Liver (tissue), 9 donors: ENCODE results near the gene PIEZO2. TPM values are rescaled to one million over a fixed set of nuclear protein-coding genes. Genes with fewer than 3 reads are reported as not detected.

ENCODE experiments used
- DNase-seq: peaks from one replicate; pipeline ENCODE4 v3.0.0-alpha.2; 2017; ENCODE audit warnings: low spot score
- H3K27ac ChIP-seq, 2 donors: one replicate each; pipeline ENCODE4 v1.7.0; 2013; ENCODE audit warnings: inconsistent platforms in 2 of 2, low read length in 2 of 2, control low read depth in 1 of 2, low read depth in 1 of 2, mild to moderate bottlenecking in 1 of 2
- H3K27me3 ChIP-seq, 4 donors: one replicate each; pipeline versions ENCODE4 v1.6.1 to v1.7.0; 2013; ENCODE audit warnings: low read length in 3 of 4, inconsistent platforms in 1 of 4, mild to moderate bottlenecking in 1 of 4, moderate library complexity in 1 of 4; ENCODE audit not compliant: control insufficient read depth in 4 of 4, insufficient read depth in 4 of 4
- H3K36me3 ChIP-seq, 4 donors: one replicate each; pipeline versions ENCODE4 v1.6.1 to v1.7.0; 2013; ENCODE audit warnings: low read length in 3 of 4, mild to moderate bottlenecking in 3 of 4, low read depth in 1 of 4, moderate library complexity in 1 of 4; ENCODE audit not compliant: control insufficient read depth in 4 of 4, insufficient read depth in 3 of 4
- H3K4me1 ChIP-seq, 4 donors: one replicate each; pipeline versions ENCODE4 v1.6.1 to v1.7.0; 2013; ENCODE audit warnings: low read length in 3 of 4, mild to moderate bottlenecking in 3 of 4, moderate library complexity in 1 of 4; ENCODE audit not compliant: control insufficient read depth in 4 of 4, insufficient read depth in 4 of 4
- H3K4me3 ChIP-seq, 3 donors: one replicate each; pipeline versions ENCODE4 v1.6.1 to v1.7.0; 2013; ENCODE audit warnings: low read length in 3 of 3, control low read depth in 1 of 3, low read depth in 1 of 3, mild to moderate bottlenecking in 1 of 3
- H3K9ac ChIP-seq, 2 donors: one replicate each; pipeline ENCODE4 v1.7.0; 2013; ENCODE audit warnings: low read length in 2 of 2, mild to moderate bottlenecking in 2 of 2, moderate library complexity in 2 of 2, control low read depth in 1 of 2, low read depth in 1 of 2
- H3K9me3 ChIP-seq, 4 donors: one replicate each; pipeline versions ENCODE4 v1.6.1 to v1.7.0; 2013; ENCODE audit warnings: low read length in 3 of 4; ENCODE audit not compliant: control insufficient read depth in 4 of 4
- ATF3 ChIP-seq: IDR thresholded peaks from 2 replicates; pipeline ENCODE4 v1.6.1; 2016; ENCODE audit warnings: antibody characterized with exemption
- FOXA1 ChIP-seq: IDR thresholded peaks from 2 replicates; pipeline ENCODE4 v1.6.1; 2016; ENCODE audit warnings: antibody characterized with exemption
- FOXA2 ChIP-seq: IDR thresholded peaks from 2 replicates; pipeline ENCODE4 v1.6.1; 2016; ENCODE audit warnings: antibody characterized with exemption
- GABPA ChIP-seq, 2 donors: IDR thresholded peaks in 1 of 2; conservative IDR thresholded peaks in 1 of 2; 2 replicates each; pipeline ENCODE4 v1.6.1; 2016; ENCODE audit warnings: antibody characterized with exemption in 2 of 2, mild to moderate bottlenecking in 1 of 2, moderate library complexity in 1 of 2
- HNF4G ChIP-seq: IDR thresholded peaks from 2 replicates; pipeline ENCODE4 v1.6.1; 2016; ENCODE audit warnings: antibody characterized with exemption
- JUND ChIP-seq, 2 donors: IDR thresholded peaks; 2 replicates each; pipeline ENCODE4 v1.6.1; 2016; ENCODE audit warnings: antibody characterized with exemption in 2 of 2
- MAX ChIP-seq: IDR thresholded peaks from 2 replicates; pipeline ENCODE4 v1.6.1; 2016; ENCODE audit warnings: antibody characterized with exemption
- RAD21 ChIP-seq, 2 donors: IDR thresholded peaks; 2 replicates each; pipeline ENCODE4 v1.6.1; 2016; ENCODE audit warnings: antibody characterized with exemption in 2 of 2, mild to moderate bottlenecking in 2 of 2
- REST ChIP-seq: IDR thresholded peaks from 2 replicates; pipeline ENCODE4 v1.6.1; 2016; ENCODE audit warnings: antibody characterized with exemption, mild to moderate bottlenecking
- RXRA ChIP-seq, 2 donors: IDR thresholded peaks; 2 replicates each; pipeline ENCODE4 v1.6.1; 2017 to 2018; ENCODE audit warnings: antibody characterized with exemption in 2 of 2, mild to moderate bottlenecking in 1 of 2
- TAF1 ChIP-seq: conservative IDR thresholded peaks from 2 replicates; pipeline ENCODE4 v1.6.1; 2016; ENCODE audit warnings: antibody characterized with exemption, mild to moderate bottlenecking
- YY1 ChIP-seq: IDR thresholded peaks from 2 replicates; pipeline ENCODE4 v1.6.1; 2016; ENCODE audit warnings: antibody characterized with exemption, mild to moderate bottlenecking
- polyA plus RNA-seq, 2 donors: library from polyadenylated mRNA; stranded (reverse) in 1 of 2; unstranded in 1 of 2; fragments of 200-250 nt in 1 of 2; fragments of >200 nt in 1 of 2; fragmentation: Nextera tagmentation in 1 of 2; extraction: Ambion mirVana in 1 of 2; gene quantifications; one replicate each; pipeline versions ENCODE4 v1.2.1 to v1.2.3, GENCODE V29; 2013 to 2015
- total RNA-seq, 2 donors: library from RNA; depleted of rRNA; stranded (reverse); fragments of >200 nt; gene quantifications; one replicate each; pipeline ENCODE4 v1.2.3, GENCODE V29; 2014
- TF ChIP-seq, protein P1 (sequence below): fragments of 150-350 bp; IDR thresholded peaks from 2 replicates; pipeline ENCODE4 v1.5.1; 2017; ENCODE audit warnings: improper control_type of control experiment, low read depth, low read length; ENCODE audit not compliant: missing input control
- TF ChIP-seq, protein P2 (sequence below): IDR thresholded peaks from 2 replicates; pipeline ENCODE4 v1.6.1; 2016; ENCODE audit warnings: antibody characterized with exemption
- donor health status: healthy.
- donor health status: healthy.
- donor health status: healthy.
- donor health status: healthy.
- donor health status: healthy.

Gene PIEZO2
- total and polyA plus RNA-seq, 4 donors: 1.1 to 12.3 (median 4.8) TPM

DNA sequence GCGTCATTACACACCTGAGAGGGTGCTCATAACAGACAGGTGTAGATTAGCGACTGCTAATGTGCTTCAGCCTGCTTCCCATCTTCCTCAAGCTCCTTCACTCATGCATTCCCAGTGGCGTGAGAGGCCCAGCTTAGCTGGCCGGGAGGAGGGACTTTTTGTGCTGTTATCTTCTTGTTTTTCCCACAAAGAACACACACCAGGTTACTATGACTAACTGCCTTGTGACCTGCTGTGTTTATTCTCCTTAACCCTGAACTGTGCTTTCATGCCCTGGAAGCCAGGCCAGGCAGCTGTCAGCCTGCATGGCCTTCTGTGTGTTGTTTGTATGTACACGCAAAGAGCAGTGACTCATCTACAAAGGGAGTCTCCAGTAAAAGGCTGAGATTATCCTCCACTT is 143.8 kb downstream of the PIEZO2 start (continued):
- TF ChIP-seq, protein P1, sequence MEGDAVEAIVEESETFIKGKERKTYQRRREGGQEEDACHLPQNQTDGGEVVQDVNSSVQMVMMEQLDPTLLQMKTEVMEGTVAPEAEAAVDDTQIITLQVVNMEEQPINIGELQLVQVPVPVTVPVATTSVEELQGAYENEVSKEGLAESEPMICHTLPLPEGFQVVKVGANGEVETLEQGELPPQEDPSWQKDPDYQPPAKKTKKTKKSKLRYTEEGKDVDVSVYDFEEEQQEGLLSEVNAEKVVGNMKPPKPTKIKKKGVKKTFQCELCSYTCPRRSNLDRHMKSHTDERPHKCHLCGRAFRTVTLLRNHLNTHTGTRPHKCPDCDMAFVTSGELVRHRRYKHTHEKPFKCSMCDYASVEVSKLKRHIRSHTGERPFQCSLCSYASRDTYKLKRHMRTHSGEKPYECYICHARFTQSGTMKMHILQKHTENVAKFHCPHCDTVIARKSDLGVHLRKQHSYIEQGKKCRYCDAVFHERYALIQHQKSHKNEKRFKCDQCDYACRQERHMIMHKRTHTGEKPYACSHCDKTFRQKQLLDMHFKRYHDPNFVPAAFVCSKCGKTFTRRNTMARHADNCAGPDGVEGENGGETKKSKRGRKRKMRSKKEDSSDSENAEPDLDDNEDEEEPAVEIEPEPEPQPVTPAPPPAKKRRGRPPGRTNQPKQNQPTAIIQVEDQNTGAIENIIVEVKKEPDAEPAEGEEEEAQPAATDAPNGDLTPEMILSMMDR: no peak
- TF ChIP-seq JUND (IDR thresholded peaks at IDR 0.05): peak; percentile 90 to 99

GRCh38 chr18:11004951-11005350 is 144.4 kb downstream of the PIEZO2 start:
- Histone ChIP-seq H3K36me3 (no peaks in the 10 kb centered on the region), H3K27me3 (no peaks in the 10 kb centered on the region), H3K4me1 (peaks cover 0 to 7% (median 5%) of the 10 kb centered on the region in 4 donors), H3K4me3 (no peak overlapping the region), H3K9ac (no peak overlapping the region), H3K9me3 (no peaks in the 10 kb centered on the region), H3K27ac (peak overlapping the region; percentile 49 to 77)
- TF ChIP-seq JUND (IDR thresholded peaks at IDR 0.05) (no peak), ATF3 (no peak), MAX (no peak), GABPA (IDR thresholded peaks at IDR 0.05 in 1 of 2, conservative IDR thresholded peaks at IDR 0.05 in 1 of 2) (no peak), RXRA (IDR thresholded peaks at IDR 0.05) (no peak), FOXA1 (no peak), TAF1 (no peak), YY1 (no peak), FOXA2 (no peak), HNF4G (no peak), REST (no peak), RAD21 (IDR thresholded peaks at IDR 0.05) (no peak)
- TF ChIP-seq, protein P2, sequence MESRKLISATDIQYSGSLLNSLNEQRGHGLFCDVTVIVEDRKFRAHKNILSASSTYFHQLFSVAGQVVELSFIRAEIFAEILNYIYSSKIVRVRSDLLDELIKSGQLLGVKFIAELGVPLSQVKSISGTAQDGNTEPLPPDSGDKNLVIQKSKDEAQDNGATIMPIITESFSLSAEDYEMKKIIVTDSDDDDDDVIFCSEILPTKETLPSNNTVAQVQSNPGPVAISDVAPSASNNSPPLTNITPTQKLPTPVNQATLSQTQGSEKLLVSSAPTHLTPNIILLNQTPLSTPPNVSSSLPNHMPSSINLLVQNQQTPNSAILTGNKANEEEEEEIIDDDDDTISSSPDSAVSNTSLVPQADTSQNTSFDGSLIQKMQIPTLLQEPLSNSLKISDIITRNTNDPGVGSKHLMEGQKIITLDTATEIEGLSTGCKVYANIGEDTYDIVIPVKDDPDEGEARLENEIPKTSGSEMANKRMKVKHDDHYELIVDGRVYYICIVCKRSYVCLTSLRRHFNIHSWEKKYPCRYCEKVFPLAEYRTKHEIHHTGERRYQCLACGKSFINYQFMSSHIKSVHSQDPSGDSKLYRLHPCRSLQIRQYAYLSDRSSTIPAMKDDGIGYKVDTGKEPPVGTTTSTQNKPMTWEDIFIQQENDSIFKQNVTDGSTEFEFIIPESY: no peak
- TF ChIP-seq, protein P1: no peak
- DNase-seq: no peak
